D721Med (cell line): ENCODE data around the gene MED27.
A peak's percentile ranks its signal among the peaks of the same experiment; 100 is the strongest.
"Not testable (repeated sequence)": the region's sequence is repeated elsewhere in the genome, so short reads cannot be mapped to it uniquely, and the experiment has no call there.

Source experiments
- DNase-seq: peaks from one replicate; pipeline ENCODE4 v3.0.0; 2011; ENCODE audit warnings: low spot score; ENCODE audit not compliant: insufficient read length
- FAIRE-seq: peaks from 2 replicates; lab custom pipeline; 2011; peaks lifted over from hg19 to GRCh38; lab: Jason Lieb, UNC
- CTCF ChIP-seq: IDR thresholded peaks from 2 replicates; pipeline ENCODE4 v1.5.1; 2012; ENCODE audit warnings: mild to moderate bottlenecking, control low read depth; ENCODE audit not compliant: insufficient read depth; ENCODE audit errors: missing control alignments

Gene MED27

GRCh38 chr9:132063281-132063680, 16.4 kb downstream of the MED27 start:
- no peak for TF ChIP-seq CTCF
- no peak for FAIRE-seq
- no peak for DNase-seq

GRCh38 chr9:132062806-132063205, 16.9 kb downstream of the MED27 start:
- DNase-seq (no peak), FAIRE-seq (no peak)
- TF ChIP-seq CTCF, result no peak

DNA sequence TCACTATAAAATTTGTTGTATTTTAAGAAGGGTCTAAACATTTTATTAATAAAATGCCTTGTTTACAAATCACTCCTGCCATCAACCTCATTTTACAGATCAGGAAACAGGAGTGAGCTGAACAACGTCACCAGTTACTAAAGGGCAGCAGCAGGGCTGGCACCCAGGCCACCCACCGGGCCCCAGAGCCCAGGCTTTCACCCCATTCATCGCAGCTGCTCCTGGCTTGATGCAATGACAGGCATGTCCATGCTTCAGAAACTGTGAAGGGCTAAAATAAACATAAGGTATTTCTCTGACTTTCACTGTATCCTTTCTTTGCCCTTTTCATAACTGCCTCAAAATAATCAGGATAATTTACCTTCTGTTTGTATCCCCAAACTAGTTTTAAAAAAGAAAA, 18.1 kb downstream of the MED27 start:
- DNase-seq (no peak), FAIRE-seq (no peak)
- TF ChIP-seq CTCF, result no peak

DNA sequence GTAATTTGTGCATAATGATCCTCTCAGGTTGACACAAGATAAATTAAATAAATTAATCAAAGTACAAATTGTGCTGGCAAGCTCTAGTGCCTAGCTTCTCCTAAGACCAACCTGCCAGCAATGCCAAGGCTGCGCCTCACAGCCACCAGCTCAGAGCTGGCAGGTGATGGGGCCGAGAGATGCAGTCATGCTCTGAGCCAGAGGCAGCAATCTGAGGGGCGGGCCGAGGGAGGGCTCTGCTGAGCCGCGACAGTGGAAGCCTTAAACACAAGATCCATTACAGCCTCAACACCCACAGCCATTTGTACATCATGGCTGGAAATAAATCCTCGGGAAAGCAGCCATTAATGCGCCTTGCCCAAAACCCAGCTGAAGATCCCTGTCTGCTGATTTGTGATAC, 20.3 kb downstream of the MED27 start:
- FAIRE-seq, result no peak
- no peak for DNase-seq
- no peak for TF ChIP-seq CTCF

DNA sequence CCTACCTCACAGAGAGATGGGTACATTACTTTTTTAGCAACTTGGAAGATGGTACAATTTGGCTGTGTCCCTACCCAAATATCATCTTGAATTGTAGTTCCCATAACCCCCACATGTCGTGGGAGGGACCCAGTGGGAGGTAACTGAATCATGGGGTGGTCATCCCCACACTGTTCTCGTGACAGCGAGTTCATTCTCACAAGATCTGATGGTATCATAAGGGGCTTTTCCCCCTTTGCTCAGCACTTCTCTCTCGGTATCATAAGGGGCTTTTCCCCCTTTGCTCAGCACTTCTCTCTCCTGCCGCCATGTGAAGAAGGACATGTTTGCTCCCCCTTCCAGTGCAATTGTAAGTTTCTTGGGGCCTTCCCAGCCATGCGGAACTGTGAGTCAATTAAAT, 21.4 kb downstream of the MED27 start:
- DNase-seq, FAIRE-seq: not testable (repeated sequence)

GRCh38 chr9:132056717-132057560, 22.7 kb downstream of the MED27 start:
- TF ChIP-seq CTCF, result no peak
- no peak for DNase-seq
- FAIRE-seq, result no peak

GRCh38 chr9:132055756-132056155, 23.9 kb downstream of the MED27 start:
- no peak for FAIRE-seq
- DNase-seq, result peak; percentile 27
- TF ChIP-seq CTCF, result no peak
